Large intestine (tissue), 3 donors: ENCODE results near the gene SYT1. TPM values are rescaled to one million over a fixed set of nuclear protein-coding genes. Genes with fewer than 3 reads are reported as not detected.

Experiments used
- DNase-seq, 2 donors: peaks; one replicate each; pipeline versions ENCODE4 v3.0.0 to v3.0.0-alpha.2; 2013
- H3K27ac ChIP-seq: one replicate; pipeline ENCODE4 v1.5.1; 2013; ENCODE audit warnings: low read length
- H3K27me3 ChIP-seq: 2 replicates; pipeline ENCODE4 v1.6.1; 2013; ENCODE audit warnings: low read length; ENCODE audit not compliant: control insufficient read depth, insufficient read depth
- H3K36me3 ChIP-seq: 2 replicates; pipeline ENCODE4 v1.6.1; 2013; ENCODE audit warnings: low read length; ENCODE audit not compliant: control insufficient read depth, insufficient read depth
- H3K4me1 ChIP-seq: one replicate; pipeline ENCODE4 v1.6.1; 2013; ENCODE audit warnings: low read length; ENCODE audit not compliant: control insufficient read depth, insufficient read depth
- H3K4me3 ChIP-seq: one replicate; pipeline ENCODE4 v1.5.1; 2013; ENCODE audit warnings: low read length
- H3K9me3 ChIP-seq: one replicate; pipeline ENCODE4 v1.6.1; 2013; ENCODE audit warnings: mild to moderate bottlenecking, low read depth, low read length, moderate library complexity; ENCODE audit not compliant: control insufficient read depth
- WGBS: methylation state at CpG from one replicate; pipeline ENCODE4 v1.1.5; 2013; ENCODE audit warnings: low lambda C conversion rate; ENCODE audit not compliant: insufficient coverage; 5-methylcytosine and 5-hydroxymethylcytosine counted together
- polyA plus RNA-seq: library from polyadenylated mRNA; unstranded; fragments of 120-200 nt; gene quantifications from one replicate; pipeline ENCODE4 v1.2.1, GENCODE V29; 2013

The SYT1 gene
- polyA plus RNA-seq, 1 donor = 12.6 TPM

- WGBS = 100% methylated on average over 1 of the region's 7 CpGs
- no peaks in the 10 kb centered on the region for H3K9me3 ChIP-seq
- H3K27me3 ChIP-seq = no peaks in the 10 kb centered on the region
- no peak overlapping the region for H3K4me3 ChIP-seq
- no peak overlapping the region for H3K27ac ChIP-seq
- H3K36me3 ChIP-seq = no peaks in the 10 kb centered on the region
- H3K4me1 ChIP-seq = no peaks in the 10 kb centered on the region
- no peak for DNase-seq
Measured at GRCh38 chr12:79233341-79233781, 368.8 kb downstream of the SYT1 start.

- WGBS = 100% methylated on average over 2 of the region's 4 CpGs
Measured at GRCh38 chr12:79236920-79237319, 372.3 kb downstream of the SYT1 start.

GRCh38 chr12:79238246-79238645 lies 373.7 kb downstream of the SYT1 start:
- no peaks in the 10 kb centered on the region for H3K27me3 ChIP-seq
- H3K4me1 ChIP-seq = no peaks in the 10 kb centered on the region
- no peaks in the 10 kb centered on the region for H3K36me3 ChIP-seq
- no peaks in the 10 kb centered on the region for H3K9me3 ChIP-seq
- H3K27ac ChIP-seq = no peak overlapping the region
- no peak for DNase-seq
- WGBS = no CpG with 5 or more reads among the region's 3 CpGs
- no peak overlapping the region for H3K4me3 ChIP-seq

More at GRCh38 chr12:79236920-79237319, 372.3 kb downstream of the SYT1 start:
- no peaks in the 10 kb centered on the region for H3K4me1 ChIP-seq
- no peaks in the 10 kb centered on the region for H3K9me3 ChIP-seq
- H3K27me3 ChIP-seq = no peaks in the 10 kb centered on the region
- no peak overlapping the region for H3K27ac ChIP-seq
- no peaks in the 10 kb centered on the region for H3K36me3 ChIP-seq
- DNase-seq = no peak
- no peak overlapping the region for H3K4me3 ChIP-seq

GRCh38 chr12:79247494-79247893 lies 382.9 kb downstream of the SYT1 start:
- no peak overlapping the region for H3K4me3 ChIP-seq
- H3K9me3 ChIP-seq = no peaks in the 10 kb centered on the region
- DNase-seq = no peak
- H3K27ac ChIP-seq = no peak overlapping the region
- H3K4me1 ChIP-seq = no peaks in the 10 kb centered on the region
- no peaks in the 10 kb centered on the region for H3K27me3 ChIP-seq
- H3K36me3 ChIP-seq = no peaks in the 10 kb centered on the region
- 100% methylated on average over 1 of the region's 2 CpGs for WGBS

GRCh38 chr12:79250186-79250585 lies 385.6 kb downstream of the SYT1 start:
- Histone ChIP-seq H3K9me3 (no peaks in the 10 kb centered on the region), H3K27ac (no peak overlapping the region), H3K27me3 (no peaks in the 10 kb centered on the region), H3K4me1 (no peaks in the 10 kb centered on the region), H3K36me3 (no peaks in the 10 kb centered on the region), H3K4me3 (no peak overlapping the region)
- WGBS = 91% methylated on average over 3 of the region's 4 CpGs
- DNase-seq = no peak

- H3K4me3 ChIP-seq = no peak overlapping the region
- H3K9me3 ChIP-seq = no peaks in the 10 kb centered on the region
- H3K27me3 ChIP-seq = no peaks in the 10 kb centered on the region
- H3K27ac ChIP-seq = no peak overlapping the region
- no CpG with 5 or more reads among the region's 2 CpGs for WGBS
- no peak for DNase-seq
- no peaks in the 10 kb centered on the region for H3K36me3 ChIP-seq
- no peaks in the 10 kb centered on the region for H3K4me1 ChIP-seq
Measured at GRCh38 chr12:79250960-79251755, 386.6 kb downstream of the SYT1 start.

- Histone ChIP-seq H3K27me3 (no peaks in the 10 kb centered on the region), H3K27ac (no peak overlapping the region), H3K4me3 (no peak overlapping the region), H3K36me3 (no peaks in the 10 kb centered on the region), H3K9me3 (no peaks in the 10 kb centered on the region), H3K4me1 (no peaks in the 10 kb centered on the region)
- no peak for DNase-seq
- WGBS = no CpG with 5 or more reads among the region's 4 CpGs
Measured at GRCh38 chr12:79252358-79253075, 387.9 kb downstream of the SYT1 start.

- Histone ChIP-seq H3K4me1 (no peaks in the 10 kb centered on the region), H3K4me3 (no peak overlapping the region), H3K27me3 (no peaks in the 10 kb centered on the region), H3K9me3 (no peaks in the 10 kb centered on the region), H3K36me3 (no peaks in the 10 kb centered on the region), H3K27ac (no peak overlapping the region)
- DNase-seq = no peak
- 67% methylated on average over 1 of the region's 2 CpGs for WGBS
Measured at GRCh38 chr12:79255288-79255687, 390.7 kb downstream of the SYT1 start.

- H3K36me3 ChIP-seq = no peaks in the 10 kb centered on the region
- no peak for DNase-seq
- no peaks in the 10 kb centered on the region for H3K9me3 ChIP-seq
- H3K27me3 ChIP-seq = no peaks in the 10 kb centered on the region
- no CpG with 5 or more reads among the region's 2 CpGs for WGBS
- H3K4me3 ChIP-seq = no peak overlapping the region
- H3K4me1 ChIP-seq = no peaks in the 10 kb centered on the region
- no peak overlapping the region for H3K27ac ChIP-seq
Measured at GRCh38 chr12:79260923-79261322, 396.3 kb downstream of the SYT1 start.

- Histone ChIP-seq H3K9me3 (no peaks in the 10 kb centered on the region), H3K27me3 (no peaks in the 10 kb centered on the region), H3K4me1 (no peaks in the 10 kb centered on the region), H3K27ac (no peak overlapping the region), H3K36me3 (no peaks in the 10 kb centered on the region), H3K4me3 (no peak overlapping the region)
- no peak for DNase-seq
- WGBS = 50% methylated on average over 1 of the region's 3 CpGs
Measured at GRCh38 chr12:79262938-79263337, 398.4 kb downstream of the SYT1 start.
